ENCODE measurements around the gene ANKRD39.

ANKRD39 gene

GRCh38 chr2:96809951-96810782 lies 47.6 kb downstream of the ANKRD39 start:
- TF ChIP-seq USF1 (IDR thresholded peaks at IDR 0.05) (no peak), TEAD4 (IDR thresholded peaks at IDR 0.05) (no peak), CREB1 (IDR thresholded peaks at IDR 0.05; ENCODE audit: low read depth) (no peak), EGR1 (IDR thresholded peaks at IDR 0.05) (no peak)

DNA sequence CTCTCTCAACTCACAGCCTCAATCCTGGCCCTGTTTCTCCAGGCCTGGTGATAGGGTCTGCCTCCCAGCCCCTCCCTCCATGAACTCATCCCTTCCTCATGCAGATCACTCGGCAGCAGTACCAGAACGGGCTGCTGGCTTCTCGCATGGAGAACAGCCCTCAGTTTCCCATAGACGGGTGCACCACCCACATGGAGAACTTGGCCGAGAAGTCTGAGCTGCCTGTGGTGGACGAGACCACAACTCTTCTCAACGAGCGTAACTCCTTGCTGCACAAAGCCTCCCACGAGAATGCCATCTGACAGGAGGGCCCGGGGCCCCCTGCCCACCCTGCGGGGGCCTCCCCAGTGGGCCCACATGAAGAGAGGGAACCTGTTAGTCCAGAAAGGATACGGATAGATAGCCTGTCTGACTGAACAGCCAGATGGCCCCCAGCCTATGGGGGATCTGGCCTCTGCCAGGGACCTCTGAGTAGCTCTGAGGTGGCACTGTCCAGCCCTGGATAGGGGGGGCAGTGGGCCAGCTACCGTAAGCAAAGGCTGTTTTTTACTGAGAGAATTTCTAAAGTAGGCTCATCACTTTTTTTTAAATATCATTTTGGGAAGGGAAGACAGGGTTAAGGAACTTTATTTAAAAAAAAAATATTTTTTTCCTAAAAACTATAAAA lies 48.5 kb downstream of the ANKRD39 start:
- TF ChIP-seq NFIC (IDR thresholded peaks at IDR 0.05) = no peak
- no peak for TF ChIP-seq TAF1 (IDR thresholded peaks at IDR 0.05; ENCODE audit: low read depth)
- TF ChIP-seq, protein P1, sequence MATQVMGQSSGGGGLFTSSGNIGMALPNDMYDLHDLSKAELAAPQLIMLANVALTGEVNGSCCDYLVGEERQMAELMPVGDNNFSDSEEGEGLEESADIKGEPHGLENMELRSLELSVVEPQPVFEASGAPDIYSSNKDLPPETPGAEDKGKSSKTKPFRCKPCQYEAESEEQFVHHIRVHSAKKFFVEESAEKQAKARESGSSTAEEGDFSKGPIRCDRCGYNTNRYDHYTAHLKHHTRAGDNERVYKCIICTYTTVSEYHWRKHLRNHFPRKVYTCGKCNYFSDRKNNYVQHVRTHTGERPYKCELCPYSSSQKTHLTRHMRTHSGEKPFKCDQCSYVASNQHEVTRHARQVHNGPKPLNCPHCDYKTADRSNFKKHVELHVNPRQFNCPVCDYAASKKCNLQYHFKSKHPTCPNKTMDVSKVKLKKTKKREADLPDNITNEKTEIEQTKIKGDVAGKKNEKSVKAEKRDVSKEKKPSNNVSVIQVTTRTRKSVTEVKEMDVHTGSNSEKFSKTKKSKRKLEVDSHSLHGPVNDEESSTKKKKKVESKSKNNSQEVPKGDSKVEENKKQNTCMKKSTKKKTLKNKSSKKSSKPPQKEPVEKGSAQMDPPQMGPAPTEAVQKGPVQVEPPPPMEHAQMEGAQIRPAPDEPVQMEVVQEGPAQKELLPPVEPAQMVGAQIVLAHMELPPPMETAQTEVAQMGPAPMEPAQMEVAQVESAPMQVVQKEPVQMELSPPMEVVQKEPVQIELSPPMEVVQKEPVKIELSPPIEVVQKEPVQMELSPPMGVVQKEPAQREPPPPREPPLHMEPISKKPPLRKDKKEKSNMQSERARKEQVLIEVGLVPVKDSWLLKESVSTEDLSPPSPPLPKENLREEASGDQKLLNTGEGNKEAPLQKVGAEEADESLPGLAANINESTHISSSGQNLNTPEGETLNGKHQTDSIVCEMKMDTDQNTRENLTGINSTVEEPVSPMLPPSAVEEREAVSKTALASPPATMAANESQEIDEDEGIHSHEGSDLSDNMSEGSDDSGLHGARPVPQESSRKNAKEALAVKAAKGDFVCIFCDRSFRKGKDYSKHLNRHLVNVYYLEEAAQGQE (IDR thresholded peaks at IDR 0.05; ENCODE audit: low read depth) = no peak
- TF ChIP-seq EP300 (IDR thresholded peaks at IDR 0.05; ENCODE audit: borderline replicate concordance) = no peak
- no peak for TF ChIP-seq RAD21 (IDR thresholded peaks at IDR 0.05; ENCODE audit: low read depth)
- TF ChIP-seq ZBTB7A (IDR thresholded peaks at IDR 0.05; ENCODE audit: low read depth) = no peak
- no peak for TF ChIP-seq TEAD4 (IDR thresholded peaks at IDR 0.05)
- TF ChIP-seq CEBPB (IDR thresholded peaks at IDR 0.05) = no peak
- no peak for TF ChIP-seq YY1 (IDR thresholded peaks at IDR 0.05; ENCODE audit: low read depth)
- no peak for TF ChIP-seq TCF12 (IDR thresholded peaks at IDR 0.05; ENCODE audit: low read depth)
- no peak for TF ChIP-seq CREB1 (IDR thresholded peaks at IDR 0.05; ENCODE audit: low read depth)

DNA sequence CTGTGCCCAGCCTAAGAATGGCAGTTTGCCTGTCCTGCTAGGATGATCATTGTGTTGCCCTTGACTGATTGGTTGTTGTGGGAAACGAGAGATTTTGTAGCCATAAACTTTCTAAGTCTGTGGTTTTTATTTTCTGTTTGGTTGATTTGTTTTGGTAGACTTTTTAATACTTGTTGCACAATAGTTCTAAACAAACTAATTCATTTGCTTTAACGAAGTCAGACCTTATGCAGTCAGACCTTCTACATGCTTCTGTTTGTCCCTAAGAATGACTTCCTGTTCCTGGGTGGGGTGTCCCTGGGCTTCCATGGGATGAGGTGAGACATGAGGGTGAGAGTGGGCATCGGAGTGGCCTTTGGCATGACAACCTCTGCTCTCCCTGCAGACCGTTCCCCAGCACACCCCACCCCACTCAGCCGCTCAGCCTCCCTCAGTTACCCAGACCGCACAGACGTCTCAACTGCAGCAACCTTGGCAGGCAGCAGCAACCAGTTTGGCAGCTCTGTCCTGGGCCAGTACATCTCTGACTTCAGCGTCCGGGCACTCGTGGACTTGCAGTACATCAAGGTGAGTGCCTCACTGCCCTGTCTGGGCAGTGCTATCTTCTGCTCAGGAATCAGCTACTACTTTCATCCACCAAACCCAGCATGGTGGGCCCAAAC lies 49.5 kb downstream of the ANKRD39 start:
- TF ChIP-seq CREB1 (IDR thresholded peaks at IDR 0.05; ENCODE audit: low read depth) (no peak), TAF1 (IDR thresholded peaks at IDR 0.05; ENCODE audit: low read depth) (no peak), USF1 (IDR thresholded peaks at IDR 0.05) (no peak), EGR1 (IDR thresholded peaks at IDR 0.05) (no peak), TCF12 (IDR thresholded peaks at IDR 0.05; ENCODE audit: low read depth) (no peak), RAD21 (IDR thresholded peaks at IDR 0.05; ENCODE audit: low read depth) (no peak), NFIC (IDR thresholded peaks at IDR 0.05) (no peak), TEAD4 (IDR thresholded peaks at IDR 0.05) (no peak), MAX (IDR thresholded peaks at IDR 0.05) (no peak)
- TF ChIP-seq, protein P1 (IDR thresholded peaks at IDR 0.05; ENCODE audit: low read depth) = no peak

DNA sequence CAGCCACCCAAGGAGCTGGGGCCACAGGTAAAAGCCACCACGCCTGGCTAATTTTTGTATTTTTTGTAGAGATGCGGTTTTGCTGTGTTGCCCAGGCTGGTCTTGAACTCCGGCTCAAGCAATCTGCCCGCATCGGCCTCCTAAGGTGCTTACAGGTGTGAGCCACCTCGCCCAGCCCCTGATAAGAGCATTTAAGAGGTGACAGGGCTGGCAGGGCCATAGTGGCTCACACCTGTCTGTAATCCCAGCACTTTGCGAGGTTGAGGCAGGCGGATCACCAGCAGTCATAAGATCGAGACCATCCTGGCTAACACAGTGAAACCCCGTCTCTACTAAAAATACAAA lies 50.7 kb downstream of the ANKRD39 start:
- TF ChIP-seq ZBTB7A (IDR thresholded peaks at IDR 0.05; ENCODE audit: low read depth) (no peak), YY1 (IDR thresholded peaks at IDR 0.05; ENCODE audit: low read depth) (no peak), EGR1 (IDR thresholded peaks at IDR 0.05) (no peak)

- TF ChIP-seq EP300 (IDR thresholded peaks at IDR 0.05; ENCODE audit: borderline replicate concordance) = no peak
- no peak for TF ChIP-seq CREB1 (IDR thresholded peaks at IDR 0.05; ENCODE audit: low read depth)
- no peak for TF ChIP-seq CEBPB (IDR thresholded peaks at IDR 0.05)
- TF ChIP-seq NFIC (IDR thresholded peaks at IDR 0.05) = no peak
- TF ChIP-seq TAF1 (IDR thresholded peaks at IDR 0.05; ENCODE audit: low read depth) = no peak
- TF ChIP-seq, protein P1 (IDR thresholded peaks at IDR 0.05; ENCODE audit: low read depth) = no peak
- no peak for TF ChIP-seq TEAD4 (IDR thresholded peaks at IDR 0.05)
- no peak for TF ChIP-seq MAX (IDR thresholded peaks at IDR 0.05)
- no peak for TF ChIP-seq EGR1 (IDR thresholded peaks at IDR 0.05)
- TF ChIP-seq RAD21 (IDR thresholded peaks at IDR 0.05; ENCODE audit: low read depth) = no peak
- TF ChIP-seq ZBTB7A (IDR thresholded peaks at IDR 0.05; ENCODE audit: low read depth) = no peak
- TF ChIP-seq USF1 (IDR thresholded peaks at IDR 0.05) = no peak
- no peak for TF ChIP-seq FOXM1 (IDR thresholded peaks at IDR 0.05; ENCODE audit: borderline replicate concordance, low read depth)
- no peak for TF ChIP-seq YY1 (IDR thresholded peaks at IDR 0.05; ENCODE audit: low read depth)
Measured at GRCh38 chr2:96806468-96807126, 51.2 kb downstream of the ANKRD39 start.
